HS-27A (cell line): ENCODE results near the gene ACTR5.

Experiments
- DNase-seq: peaks from one replicate; pipeline ENCODE4 v3.0.0-alpha.2; 2012; ENCODE audit warnings: low read depth, missing footprints

ACTR5 gene

GRCh38 chr20:38728911-38729642 lies 19.2 kb upstream of the ACTR5 start:
- DNase-seq, result no peak

- DNase-seq, result no peak
These were observed 18.5 kb upstream of the ACTR5 start for GRCh38 chr20:38729767-38730166.

- no peak for DNase-seq
These were observed 17.9 kb upstream of the ACTR5 start for GRCh38 chr20:38730167-38730988.

GRCh38 chr20:38730989-38731737 lies 17.1 kb upstream of the ACTR5 start:
- peak; percentile 29 for DNase-seq

GRCh38 chr20:38731738-38732113 lies 16.5 kb upstream of the ACTR5 start:
- no peak for DNase-seq

GRCh38 chr20:38732981-38733380 lies 15.3 kb upstream of the ACTR5 start:
- no peak for DNase-seq

- no peak for DNase-seq
These were observed 13.1 kb upstream of the ACTR5 start for GRCh38 chr20:38735172-38735571.

GRCh38 chr20:38737887-38738286 lies 10.4 kb upstream of the ACTR5 start:
- DNase-seq, result no peak

GRCh38 chr20:38745757-38746156 lies 2.5 kb upstream of the ACTR5 start:
- DNase-seq, result no peak

- peak; percentile 29 for DNase-seq
These were observed 664 bp upstream of the ACTR5 start for GRCh38 chr20:38747495-38748096.

GRCh38 chr20:38748861-38749149 lies 545 bp downstream of the ACTR5 start:
- DNase-seq, result no peak

- DNase-seq, result no peak
These were observed 3.2 kb downstream of the ACTR5 start for GRCh38 chr20:38751360-38751976.

GRCh38 chr20:38752029-38752428 lies 3.8 kb downstream of the ACTR5 start:
- no peak for DNase-seq

- no peak for DNase-seq
These were observed 6.7 kb downstream of the ACTR5 start for GRCh38 chr20:38754924-38755323.

- DNase-seq, result no peak
These were observed 7.2 kb downstream of the ACTR5 start for GRCh38 chr20:38755324-38755910.

- no peak for DNase-seq
These were observed 9.0 kb downstream of the ACTR5 start for GRCh38 chr20:38757145-38757775.

GRCh38 chr20:38759106-38759505 lies 10.8 kb downstream of the ACTR5 start:
- no peak for DNase-seq

GRCh38 chr20:38760978-38761377 lies 12.7 kb downstream of the ACTR5 start:
- no peak for DNase-seq

GRCh38 chr20:38762174-38762573 lies 13.9 kb downstream of the ACTR5 start:
- no peak for DNase-seq

- DNase-seq, result no peak
These were observed 15.4 kb downstream of the ACTR5 start for GRCh38 chr20:38763616-38764015.
